Measurements from ENCODE around the gene INTS14. TPM values are rescaled to one million over a fixed set of nuclear protein-coding genes. Genes with fewer than 3 reads are reported as not detected.
"Not testable (repeated sequence)": the region's sequence is repeated elsewhere in the genome, so short reads cannot be mapped to it uniquely, and the experiment has no call there.

INTS14 gene
- total RNA-seq, 1 donor from 2014 or later, result 38.4 TPM

- intact Hi-C loops (cut with micrococcal nuclease), result no loop called here
These were observed 21.9 kb upstream of the INTS14 start for GRCh38 chr15:65632780-65633375.

GRCh38 chr15:65631503-65631902 lies 20.6 kb upstream of the INTS14 start:
- intact Hi-C loops (cut with micrococcal nuclease), result no loop called here

- intact Hi-C loops (cut with micrococcal nuclease), result no loop called here
These were observed 19.8 kb upstream of the INTS14 start for GRCh38 chr15:65630760-65631159.

- intact Hi-C loops (cut with micrococcal nuclease), result no loop called here
These were observed 18.6 kb upstream of the INTS14 start for GRCh38 chr15:65629548-65629947.

GRCh38 chr15:65626856-65627255 lies 15.9 kb upstream of the INTS14 start:
- intact Hi-C loops (cut with micrococcal nuclease), result no loop called here

GRCh38 chr15:65623103-65623502 lies 12.2 kb upstream of the INTS14 start:
- intact Hi-C loops (cut with micrococcal nuclease), result no loop called here

GRCh38 chr15:65621638-65622037 lies 10.7 kb upstream of the INTS14 start, which contains the start of gene SLC24A1:
TSS of gene SLC24A1 (plus strand) at chr15:65621938. CDS start at chr15:65624081, 2,143 bp downstream.
- intact Hi-C loops (cut with micrococcal nuclease), result no loop called here

- intact Hi-C loops (cut with micrococcal nuclease), result no loop called here
These were observed 9.9 kb upstream of the INTS14 start for GRCh38 chr15:65620833-65621232.

GRCh38 chr15:65619626-65620290 lies 8.8 kb upstream of the INTS14 start:
- intact Hi-C loops (cut with micrococcal nuclease), result no loop called here

GRCh38 chr15:65618560-65619109 lies 7.7 kb upstream of the INTS14 start:
- intact Hi-C loops (cut with micrococcal nuclease), result no loop called here

GRCh38 chr15:65615887-65616286 lies 5.0 kb upstream of the INTS14 start:
- intact Hi-C loops (cut with micrococcal nuclease), result not testable (repeated sequence)

GRCh38 chr15:65612949-65613744 lies 2.2 kb upstream of the INTS14 start:
- intact Hi-C loops (cut with micrococcal nuclease), result no loop called here

GRCh38 chr15:65612616-65612946 lies 1.6 kb upstream of the INTS14 start:
- intact Hi-C loops (cut with micrococcal nuclease), result no loop called here

- intact Hi-C loops (cut with micrococcal nuclease), result loop anchor here (1.0 to 2.0 kb wide), 3 partner anchors 81 to 257 kb away; partner anchors contain the start of genes DPP8, HACD3 and RAB11A
These were observed 1.1 kb upstream of the INTS14 start for GRCh38 chr15:65611888-65612615.

- intact Hi-C loops (cut with micrococcal nuclease), result no loop called here
These were observed 7.4 kb downstream of the INTS14 start for GRCh38 chr15:65603559-65603958.

GRCh38 chr15:65603134-65603533 lies 7.8 kb downstream of the INTS14 start:
- intact Hi-C loops (cut with micrococcal nuclease), result no loop called here

- intact Hi-C loops (cut with micrococcal nuclease), result no loop called here
These were observed 11.3 kb downstream of the INTS14 start for GRCh38 chr15:65599677-65600076.

GRCh38 chr15:65598468-65598867 lies 12.5 kb downstream of the INTS14 start:
- intact Hi-C loops (cut with micrococcal nuclease), result no loop called here

GRCh38 chr15:65595960-65596359 lies 15.0 kb downstream of the INTS14 start:
- intact Hi-C loops (cut with micrococcal nuclease), result no loop called here

GRCh38 chr15:65587094-65587493 lies 23.8 kb downstream of the INTS14 start:
- intact Hi-C loops (cut with micrococcal nuclease), result no loop called here

GRCh38 chr15:65584241-65584640 lies 26.7 kb downstream of the INTS14 start:
- intact Hi-C loops (cut with micrococcal nuclease), result loop anchor here (5.0 kb wide), 1 partner anchor 52 kb away; the partner anchor contains the start of gene HACD3

Data from T-helper 2 cell treated with Interferon-gamma antibody and Interleukin-4, amounts not matched to agents 100 ng/mL and 5 ng/mL, for 36 hours (primary cell).